Ishikawa (cell line): ENCODE results near the gene ROBO2.

Source experiments
- CREB1 ChIP-seq: IDR thresholded peaks from 2 replicates; pipeline ENCODE4 v1.6.1; 2012; ENCODE audit warnings: low read depth
- EP300 ChIP-seq: IDR thresholded peaks from 2 replicates; pipeline ENCODE4 v1.6.1; 2012; ENCODE audit warnings: borderline replicate concordance
- MAX ChIP-seq: IDR thresholded peaks from 2 replicates; pipeline ENCODE4 v1.6.1; 2012
- TCF12 ChIP-seq: IDR thresholded peaks from 2 replicates; pipeline ENCODE4 v1.6.1; 2012; ENCODE audit warnings: low read depth

GRCh38 chr3:77586216-77586615, 546.3 kb downstream of the ROBO2 start:
- TF ChIP-seq MAX (no peak), TCF12 (no peak), EP300 (no peak), CREB1 (no peak)
